Measurements from ENCODE around the gene CFAP141.
A peak's percentile ranks its signal among the peaks of the same experiment; 100 is the strongest.

Gene CFAP141

GRCh38 chr1:154220970-154221277 is 14.8 kb upstream of the CFAP141 start:
- no peak for DNase-seq (ENCODE audit: extremely low read depth, low read depth)
- TF ChIP-seq, protein P1, sequence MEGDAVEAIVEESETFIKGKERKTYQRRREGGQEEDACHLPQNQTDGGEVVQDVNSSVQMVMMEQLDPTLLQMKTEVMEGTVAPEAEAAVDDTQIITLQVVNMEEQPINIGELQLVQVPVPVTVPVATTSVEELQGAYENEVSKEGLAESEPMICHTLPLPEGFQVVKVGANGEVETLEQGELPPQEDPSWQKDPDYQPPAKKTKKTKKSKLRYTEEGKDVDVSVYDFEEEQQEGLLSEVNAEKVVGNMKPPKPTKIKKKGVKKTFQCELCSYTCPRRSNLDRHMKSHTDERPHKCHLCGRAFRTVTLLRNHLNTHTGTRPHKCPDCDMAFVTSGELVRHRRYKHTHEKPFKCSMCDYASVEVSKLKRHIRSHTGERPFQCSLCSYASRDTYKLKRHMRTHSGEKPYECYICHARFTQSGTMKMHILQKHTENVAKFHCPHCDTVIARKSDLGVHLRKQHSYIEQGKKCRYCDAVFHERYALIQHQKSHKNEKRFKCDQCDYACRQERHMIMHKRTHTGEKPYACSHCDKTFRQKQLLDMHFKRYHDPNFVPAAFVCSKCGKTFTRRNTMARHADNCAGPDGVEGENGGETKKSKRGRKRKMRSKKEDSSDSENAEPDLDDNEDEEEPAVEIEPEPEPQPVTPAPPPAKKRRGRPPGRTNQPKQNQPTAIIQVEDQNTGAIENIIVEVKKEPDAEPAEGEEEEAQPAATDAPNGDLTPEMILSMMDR (IDR thresholded peaks at IDR 0.05; ENCODE audit: low read depth, low read length), result no peak

GRCh38 chr1:154220071-154220969 is 14.2 kb upstream of the CFAP141 start, which contains the start of gene UBAP2L:
UBAP2L (plus strand) TSS chr1:154220955; CDS start chr1:154225124, 4,169 bp downstream.
- TF ChIP-seq, protein P1 (IDR thresholded peaks at IDR 0.05; ENCODE audit: low read depth, low read length), result no peak
- peak; percentile 99 for DNase-seq (ENCODE audit: extremely low read depth, low read depth)

- no peak for DNase-seq (ENCODE audit: extremely low read depth, low read depth)
- TF ChIP-seq, protein P1 (IDR thresholded peaks at IDR 0.05; ENCODE audit: low read depth, low read length), result no peak
Measured at GRCh38 chr1:154219541-154219940, 13.4 kb upstream of the CFAP141 start.

GRCh38 chr1:154218545-154218944 is 12.4 kb upstream of the CFAP141 start:
- no peak for DNase-seq (ENCODE audit: extremely low read depth, low read depth)
- TF ChIP-seq, protein P1 (IDR thresholded peaks at IDR 0.05; ENCODE audit: low read depth, low read length), result no peak

- DNase-seq (ENCODE audit: extremely low read depth, low read depth), result no peak
- TF ChIP-seq, protein P1 (IDR thresholded peaks at IDR 0.05; ENCODE audit: low read depth, low read length), result no peak
Measured at GRCh38 chr1:154213274-154213673, 7.1 kb upstream of the CFAP141 start.

GRCh38 chr1:154212083-154212482 is 6.0 kb upstream of the CFAP141 start:
- DNase-seq (ENCODE audit: extremely low read depth, low read depth), result no peak
- TF ChIP-seq, protein P1 (IDR thresholded peaks at IDR 0.05; ENCODE audit: low read depth, low read length), result no peak

- TF ChIP-seq, protein P1 (IDR thresholded peaks at IDR 0.05; ENCODE audit: low read depth, low read length), result no peak
- no peak for DNase-seq (ENCODE audit: extremely low read depth, low read depth)
Measured at GRCh38 chr1:154208677-154209388, 2.7 kb upstream of the CFAP141 start.
